NB4 (cell line): ENCODE data around the gene HDAC7.
"Not testable (repeated sequence)": the region's sequence is repeated elsewhere in the genome, so short reads cannot be mapped to it uniquely, and the experiment has no call there.

Source experiments
- DNase-seq: peaks from one replicate; pipeline ENCODE4 v3.0.0; 2010; ENCODE audit warnings: low read depth
- H3K4me3 ChIP-seq: one replicate; pipeline ENCODE4 v1.5.1; 2011; ENCODE audit warnings: mild to moderate bottlenecking, low read depth, low read length, moderate library complexity
- CTCF ChIP-seq: IDR thresholded peaks from one replicate; pipeline ENCODE4 v1.5.1; 2012; ENCODE audit warnings: low read depth, low read length
- MAX ChIP-seq: IDR thresholded peaks from 2 replicates; pipeline ENCODE4 v1.6.1; 2011; ENCODE audit warnings: low read depth, low read length
- MYC ChIP-seq: IDR thresholded peaks from 2 replicates; pipeline ENCODE4 v1.6.1; 2011; ENCODE audit warnings: low read depth, low read length
- POLR2A ChIP-seq: IDR thresholded peaks from 2 replicates; pipeline ENCODE4 v1.6.1; 2011; ENCODE audit warnings: mild to moderate bottlenecking; ENCODE audit not compliant: insufficient read length; ENCODE audit errors: extremely low read depth

HDAC7 gene

DNA sequence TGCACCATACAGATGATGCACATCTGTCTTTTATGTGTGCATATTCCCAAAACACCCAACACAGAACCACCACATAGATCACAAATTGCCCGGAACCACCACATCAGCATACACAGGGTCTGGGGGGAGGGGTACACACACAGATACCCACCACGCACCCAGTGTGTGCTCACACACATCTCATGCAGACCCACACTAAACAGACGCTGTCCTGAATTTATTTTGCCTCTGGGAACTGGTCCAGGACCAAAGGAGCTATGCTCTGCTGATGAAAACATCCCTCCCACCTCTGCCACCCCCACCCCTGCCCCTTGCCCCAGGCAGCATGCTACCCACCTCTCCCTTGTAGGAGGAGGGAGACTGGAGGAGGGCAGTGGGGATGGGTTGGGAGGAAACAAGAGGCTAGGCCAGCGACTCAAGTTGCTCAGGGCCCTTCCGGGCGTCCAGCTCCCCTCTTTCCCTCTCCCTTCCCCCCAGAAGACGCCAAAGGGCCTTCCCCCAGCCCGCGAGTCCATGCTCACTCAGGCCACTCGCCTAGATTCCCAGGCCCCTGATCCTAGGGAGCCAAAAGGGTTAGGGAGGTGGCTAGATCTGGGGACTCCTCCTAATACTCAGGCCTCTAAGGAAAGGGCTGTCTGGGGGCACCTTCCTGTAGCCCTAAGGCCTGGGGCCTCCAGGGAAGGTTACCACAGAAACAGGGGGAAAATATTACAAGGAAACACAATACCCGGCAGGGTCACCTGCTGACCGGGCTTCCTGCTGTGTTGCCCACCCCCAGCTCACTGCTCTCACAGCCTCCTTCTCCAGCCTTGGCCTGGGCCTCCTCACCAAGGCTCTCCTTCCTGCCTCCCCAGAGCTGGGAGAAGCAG, 3.1 kb downstream of the HDAC7 start:
- no peak for DNase-seq
- TF ChIP-seq MYC (no peak), POLR2A (no peak), CTCF (no peak), MAX (no peak)
- H3K4me3 ChIP-seq, result no peak overlapping the region

GRCh38 chr12:47815447-47815846, 4.3 kb downstream of the HDAC7 start:
- DNase-seq, H3K4me3 ChIP-seq: not testable (repeated sequence)

- DNase-seq, result no peak
- TF ChIP-seq MYC, result no peak
- TF ChIP-seq POLR2A, result no peak
- no peak for TF ChIP-seq MAX
- TF ChIP-seq CTCF, result no peak
- H3K4me3 ChIP-seq, result peak overlapping the region; percentile 60
These were observed 5.0 kb downstream of the HDAC7 start for GRCh38 chr12:47814539-47815170.

DNA sequence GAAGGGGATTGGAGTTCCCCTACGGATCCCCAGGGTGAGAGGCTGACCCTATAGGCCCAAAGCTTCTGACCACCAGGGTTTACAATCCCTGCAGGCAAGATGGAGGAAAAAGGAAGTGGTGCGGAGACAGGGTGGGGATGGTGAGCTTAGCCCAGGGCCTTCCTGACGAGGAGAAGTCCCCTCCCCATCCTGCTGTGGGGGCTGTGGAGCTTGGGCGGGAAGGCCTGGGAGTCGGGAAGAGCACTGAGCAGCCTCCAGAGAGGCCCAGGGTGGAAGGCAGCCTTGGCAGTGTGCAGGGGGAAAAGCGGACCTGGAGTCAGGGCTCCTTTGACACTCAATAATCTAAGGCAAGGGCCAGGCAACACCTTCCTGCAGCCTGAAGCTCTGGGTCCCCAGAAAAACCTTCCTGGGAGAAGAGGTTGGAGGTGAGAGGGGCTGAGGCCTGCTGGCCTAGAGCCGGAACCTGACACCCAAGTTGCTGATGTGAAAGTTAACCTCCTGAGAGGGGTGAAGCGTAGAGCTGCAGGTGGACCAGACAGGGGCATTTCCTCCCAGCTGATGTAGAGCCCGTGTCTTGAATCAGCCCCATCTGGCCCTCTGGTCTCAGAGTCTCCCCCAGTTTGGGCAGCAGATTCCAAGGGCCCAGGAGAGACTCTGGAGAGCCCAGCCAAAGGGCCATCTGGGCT, 6.0 kb downstream of the HDAC7 start:
- DNase-seq, result peak; percentile 91

DNA sequence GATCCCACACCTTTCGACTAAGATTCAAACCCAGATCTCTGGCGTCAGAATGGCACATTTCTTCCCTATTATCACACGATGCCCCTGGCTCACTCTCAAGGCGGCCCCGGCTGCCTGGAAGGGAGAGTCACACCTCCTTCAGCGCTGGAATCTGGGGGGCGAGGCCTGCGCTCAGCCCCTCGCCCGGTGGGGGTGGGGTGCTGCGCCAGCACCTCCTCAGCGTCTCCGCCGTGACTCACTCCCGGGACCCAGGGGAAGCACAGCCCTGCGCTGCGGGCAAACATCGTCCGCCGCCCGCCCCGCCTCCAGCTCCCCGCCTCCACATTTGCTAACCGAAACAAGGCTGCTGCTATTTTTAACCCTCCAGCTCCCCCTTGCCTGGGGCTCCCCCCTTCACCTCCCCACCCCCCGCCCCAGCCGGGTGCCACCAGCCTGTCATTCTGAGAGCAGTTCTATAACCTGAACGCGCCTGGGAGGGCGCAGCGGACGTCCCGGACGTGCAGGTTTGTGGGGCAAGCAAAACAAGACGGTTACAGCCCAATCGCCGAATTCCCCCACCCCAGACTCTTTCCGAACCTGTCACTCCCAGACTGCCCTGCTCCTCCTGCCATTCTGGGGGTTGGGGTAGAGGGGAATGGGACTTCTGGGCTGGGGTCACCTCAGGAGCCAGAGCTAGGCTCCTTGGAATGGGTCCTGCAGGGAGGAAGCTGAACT, 6.7 kb downstream of the HDAC7 start:
- peak overlapping the region; percentile 60 for H3K4me3 ChIP-seq
- DNase-seq, result peak; percentile 99
- no peak for TF ChIP-seq CTCF
- peak; percentile 30; the same call in 1 of the 2 replicates for TF ChIP-seq MYC
- peak; percentile 73 for TF ChIP-seq POLR2A
- peak; percentile 34 for TF ChIP-seq MAX

More for the DNA sequence above, 6.0 kb downstream of the HDAC7 start:
- peak overlapping the region; percentile 60 for H3K4me3 ChIP-seq
- no peak for TF ChIP-seq POLR2A
- no peak for TF ChIP-seq CTCF
- TF ChIP-seq MYC, result peak; percentile 46
- peak; percentile 15 for TF ChIP-seq MAX
